Esophagus squamous epithelium (tissue), 4 donors: Measurements from ENCODE around the gene MYOM3.

Experiments used
- POLR2A ChIP-seq, 4 donors: fragments of 450-650 bp; IDR thresholded peaks; one replicate each; pipeline ENCODE4 v1.6.1; 2017; ENCODE audit warnings: antibody characterized with exemption in 4 of 4, mild to moderate bottlenecking in 4 of 4, moderate library complexity in 3 of 4
- TF ChIP-seq, protein P1 (sequence below), 6 experiments: fragments of 450-650 bp in 4 of 6; fragments of 200-600 bp in 2 of 6; sonication (generic) in 2 of 6; IDR thresholded peaks; one replicate each; pipeline ENCODE4 v1.5.1; 2016 to 2019; ENCODE audit warnings: antibody characterized with exemption in 6 of 6, mild to moderate bottlenecking in 4 of 6, moderate library complexity in 4 of 6

DNA sequence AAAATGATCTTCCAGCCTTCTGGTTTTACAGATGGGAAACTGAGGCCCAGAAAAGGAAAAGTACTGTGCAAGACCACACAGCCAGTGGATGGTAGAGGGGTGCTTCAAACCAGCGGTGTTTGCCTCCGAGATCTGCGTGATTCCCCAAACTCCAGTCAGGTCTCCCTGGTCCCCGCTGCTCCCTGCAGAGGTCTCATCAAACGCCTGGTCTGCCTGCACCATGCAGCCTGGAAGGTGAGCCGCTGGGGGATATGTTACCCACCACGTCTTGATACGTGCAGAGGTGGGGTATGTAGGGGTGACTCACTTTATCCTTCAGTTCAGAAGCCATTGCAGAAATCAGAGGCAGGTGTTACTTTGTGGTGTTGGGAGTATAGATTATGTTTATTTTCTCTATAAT lies 56.3 kb downstream of the MYOM3 start:
- TF ChIP-seq, protein P1, sequence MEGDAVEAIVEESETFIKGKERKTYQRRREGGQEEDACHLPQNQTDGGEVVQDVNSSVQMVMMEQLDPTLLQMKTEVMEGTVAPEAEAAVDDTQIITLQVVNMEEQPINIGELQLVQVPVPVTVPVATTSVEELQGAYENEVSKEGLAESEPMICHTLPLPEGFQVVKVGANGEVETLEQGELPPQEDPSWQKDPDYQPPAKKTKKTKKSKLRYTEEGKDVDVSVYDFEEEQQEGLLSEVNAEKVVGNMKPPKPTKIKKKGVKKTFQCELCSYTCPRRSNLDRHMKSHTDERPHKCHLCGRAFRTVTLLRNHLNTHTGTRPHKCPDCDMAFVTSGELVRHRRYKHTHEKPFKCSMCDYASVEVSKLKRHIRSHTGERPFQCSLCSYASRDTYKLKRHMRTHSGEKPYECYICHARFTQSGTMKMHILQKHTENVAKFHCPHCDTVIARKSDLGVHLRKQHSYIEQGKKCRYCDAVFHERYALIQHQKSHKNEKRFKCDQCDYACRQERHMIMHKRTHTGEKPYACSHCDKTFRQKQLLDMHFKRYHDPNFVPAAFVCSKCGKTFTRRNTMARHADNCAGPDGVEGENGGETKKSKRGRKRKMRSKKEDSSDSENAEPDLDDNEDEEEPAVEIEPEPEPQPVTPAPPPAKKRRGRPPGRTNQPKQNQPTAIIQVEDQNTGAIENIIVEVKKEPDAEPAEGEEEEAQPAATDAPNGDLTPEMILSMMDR (IDR thresholded peaks at IDR 0.05) = no peak
- no peak for TF ChIP-seq POLR2A (IDR thresholded peaks at IDR 0.05)
